HG03469 (cell line): ENCODE results near the gene SIGLEC15.

Experiments
- ATAC-seq: cut with Tn5 transposase; IDR thresholded peaks from one replicate; pipeline ENCODE4 v1.9.1; 2021; ENCODE audit warnings: mild to moderate bottlenecking, moderate library complexity, moderate number of reproducible peaks; ENCODE audit not compliant: unreplicated experiment

The SIGLEC15 gene

GRCh38 chr18:45877403-45877802 lies 51.9 kb downstream of the SIGLEC15 start:
- ATAC-seq = no peak

DNA sequence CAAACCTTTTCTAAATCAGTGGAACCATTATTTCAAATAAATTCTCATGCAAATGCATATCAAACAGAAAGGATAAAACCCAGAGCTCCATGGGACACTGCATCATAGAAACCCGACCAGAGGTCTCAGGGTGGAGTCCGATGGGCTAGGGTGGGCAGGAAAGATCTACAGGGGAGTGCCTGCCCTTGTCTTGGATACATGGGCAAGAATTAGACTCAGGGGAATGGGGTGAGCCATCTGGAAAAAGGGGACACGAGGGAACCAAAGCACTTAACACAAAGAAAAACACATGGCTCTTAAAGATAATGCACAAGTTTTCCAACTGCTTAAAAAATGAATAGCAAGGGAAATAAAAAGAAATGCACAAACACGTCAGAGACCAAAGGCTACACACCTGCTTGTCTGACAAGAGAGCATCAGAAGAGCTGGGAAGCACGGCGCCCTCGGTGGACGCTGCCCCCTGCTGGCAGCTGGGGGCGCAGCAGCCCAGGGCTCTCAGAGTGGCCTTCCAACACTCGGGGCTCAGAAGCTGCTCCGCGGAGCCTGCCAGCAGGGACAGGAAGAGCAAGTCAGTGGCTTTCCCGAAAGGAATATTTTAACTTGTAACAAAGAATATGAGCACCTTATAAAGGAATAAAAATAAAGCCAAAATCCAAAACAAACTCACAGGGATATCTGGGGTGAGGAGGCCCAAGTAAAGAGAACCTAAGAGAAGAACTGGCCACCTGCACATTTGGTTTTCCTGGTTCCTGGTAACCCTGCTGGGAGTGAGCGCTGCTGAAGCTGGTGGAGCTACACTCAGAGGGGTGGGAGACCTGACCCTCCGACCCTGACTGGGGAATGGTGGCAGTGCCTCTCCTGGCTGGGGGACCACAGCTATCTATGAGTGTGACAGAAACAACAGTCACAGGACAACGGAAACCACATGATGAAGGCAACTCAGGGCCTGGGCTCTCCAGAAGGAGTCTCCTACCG lies 54.5 kb downstream of the SIGLEC15 start:
- ATAC-seq = peak; percentile 68

DNA sequence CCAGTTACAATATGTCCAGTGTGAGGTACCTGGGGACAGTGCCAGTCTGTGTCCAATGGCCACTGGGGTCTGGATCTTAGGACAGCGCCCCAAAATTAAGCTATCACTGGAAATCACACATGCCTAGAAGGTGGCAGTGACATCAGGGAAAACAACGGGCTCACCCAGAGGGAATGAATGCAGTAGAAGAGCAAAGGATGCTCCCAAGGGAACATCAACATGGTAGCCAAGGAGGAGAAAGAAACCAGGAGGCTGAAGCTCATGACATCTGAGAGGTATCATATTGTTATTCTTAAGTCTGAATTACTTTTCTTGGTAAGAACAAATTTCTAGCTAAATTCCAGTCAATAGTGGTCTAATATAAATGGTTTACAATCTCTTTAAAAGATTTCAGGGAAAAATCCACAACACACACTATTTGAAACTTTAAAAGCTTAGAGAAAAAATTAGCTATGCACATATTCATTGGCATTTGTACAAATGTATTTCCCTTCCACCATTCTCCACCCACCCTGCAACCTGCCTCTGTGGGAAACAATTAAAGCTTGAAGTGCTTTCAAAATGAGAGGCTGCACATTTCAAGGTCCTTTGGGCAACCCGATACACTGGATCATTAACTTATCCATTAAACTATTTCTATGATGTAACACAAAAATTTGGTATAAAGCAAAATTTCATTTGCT lies 55.5 kb downstream of the SIGLEC15 start:
- ATAC-seq = no peak

DNA sequence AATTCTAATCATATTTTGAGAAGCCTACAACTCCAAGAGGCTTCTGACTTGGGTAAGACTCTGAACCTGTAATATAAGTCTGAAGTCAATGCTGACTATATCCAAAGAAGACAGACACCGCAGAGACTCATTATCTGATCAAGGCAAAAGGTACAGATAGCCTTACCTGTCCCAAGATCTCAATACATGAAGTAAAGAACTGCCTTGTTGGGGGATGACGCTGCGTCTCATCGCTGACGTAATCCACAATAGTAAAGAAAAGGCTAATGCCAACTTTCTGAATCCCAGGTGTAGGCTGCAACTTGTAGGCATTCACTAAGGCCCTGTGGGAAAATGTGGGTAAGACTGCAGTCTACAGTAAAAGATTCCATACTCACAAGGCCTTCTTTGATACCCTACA lies 62.1 kb downstream of the SIGLEC15 start:
- no peak for ATAC-seq

- no peak for ATAC-seq
Observed at GRCh38 chr18:45889419-45890064, 64.1 kb downstream of the SIGLEC15 start.

DNA sequence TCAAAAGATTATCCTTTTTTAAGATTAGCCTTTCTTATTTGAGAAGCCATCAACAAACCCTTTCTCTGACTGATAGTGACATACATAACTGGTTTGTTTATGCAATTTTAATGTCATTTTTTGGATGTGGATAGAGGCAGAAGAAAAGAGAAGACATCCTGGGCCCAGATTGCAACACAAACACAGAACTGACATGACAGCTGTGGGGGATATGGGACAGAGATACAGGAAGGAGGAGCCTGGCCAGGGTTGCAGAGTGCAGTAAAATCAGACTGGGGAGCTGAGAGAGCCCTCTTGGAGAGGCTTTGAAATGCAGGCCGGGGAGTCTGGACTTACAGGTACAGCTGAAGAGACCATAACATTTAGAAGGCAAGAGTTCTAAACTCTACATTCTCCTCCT lies 65.1 kb downstream of the SIGLEC15 start:
- ATAC-seq = no peak

DNA sequence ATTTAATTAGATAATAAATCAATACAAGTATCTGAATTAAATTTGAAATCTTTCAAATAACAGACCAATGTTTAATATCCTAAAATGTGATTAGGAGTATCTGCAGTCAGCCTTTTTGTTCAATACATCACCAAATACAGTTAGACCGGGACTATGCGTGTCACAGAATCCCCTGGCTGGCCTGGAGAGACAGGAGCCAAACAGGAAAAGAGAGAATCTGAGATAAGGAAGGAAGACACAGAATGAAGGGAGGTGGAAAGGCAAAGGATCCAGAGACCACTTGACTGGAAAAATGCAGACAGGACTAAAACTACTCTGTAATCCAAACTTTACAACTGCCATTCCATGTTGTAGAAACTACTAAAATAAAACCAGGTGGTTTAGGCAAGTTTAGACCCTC lies 66.3 kb downstream of the SIGLEC15 start:
- ATAC-seq = no peak
